Bronchial epithelial cell (primary cell): Measurements from ENCODE around the gene GOT1. TPM values are rescaled to one million over a fixed set of nuclear protein-coding genes. Genes with fewer than 3 reads are reported as not detected.

ENCODE experiments used
- DNase-seq: peaks from one replicate; pipeline ENCODE4 v3.0.0-alpha.2; 2010; ENCODE audit warnings: low read depth
- FAIRE-seq: peaks from 2 replicates; lab custom pipeline; 2011; peaks lifted over from hg19 to GRCh38; lab: Jason Lieb, UNC
- H3K27me3 ChIP-seq: 2 replicates; pipeline ENCODE4 v1.5.1; 2011; ENCODE audit warnings: low read length; ENCODE audit not compliant: control insufficient read depth, insufficient read depth
- H3K36me3 ChIP-seq: 2 replicates; pipeline ENCODE4 v1.5.1; 2011; ENCODE audit warnings: low read length; ENCODE audit not compliant: control insufficient read depth, insufficient read depth
- H3K4me3 ChIP-seq: 2 replicates; pipeline ENCODE4 v1.5.1; 2011; ENCODE audit warnings: mild to moderate bottlenecking, low read depth, low read length, control low read depth
- CTCF ChIP-seq: IDR thresholded peaks from 2 replicates; pipeline ENCODE4 v1.5.1; 2011; ENCODE audit warnings: mild to moderate bottlenecking, moderate library complexity, low read length, control low read depth, inconsistent platforms; ENCODE audit not compliant: insufficient read depth, severe bottlenecking
- total RNA-seq: library from RNA; depleted of rRNA; stranded (reverse); fragments of >200 nt; gene quantifications from 2 replicates; pipeline ENCODE4 v1.2.1, GENCODE V29; 2014

The GOT1 gene
- total RNA-seq, 1 donor from 2014 or later = 67.9 TPM

GRCh38 chr10:99394256-99394655 lies 36.2 kb downstream of the GOT1 start:
- H3K4me3 ChIP-seq = no peak overlapping the region
- peaks cover 4% of the 10 kb centered on the region for H3K27me3 ChIP-seq
- H3K36me3 ChIP-seq = peaks cover 2% of the 10 kb centered on the region
- no peak for FAIRE-seq
- peak; percentile 88 for DNase-seq
- no peak for TF ChIP-seq CTCF

- TF ChIP-seq CTCF = no peak
- DNase-seq = no peak
- no peak for FAIRE-seq
- Histone ChIP-seq H3K4me3 (no peak overlapping the region), H3K27me3 (peaks cover 4% of the 10 kb centered on the region), H3K36me3 (peaks cover under 1% of the 10 kb centered on the region)
Measured at GRCh38 chr10:99393683-99394082, 36.7 kb downstream of the GOT1 start.

- no peak for TF ChIP-seq CTCF
- Histone ChIP-seq H3K4me3 (no peak overlapping the region), H3K27me3 (peaks cover 4% of the 10 kb centered on the region), H3K36me3 (no peaks in the 10 kb centered on the region)
- DNase-seq (peak; percentile 39), FAIRE-seq (no peak)
Measured at GRCh38 chr10:99393036-99393435, 37.4 kb downstream of the GOT1 start.

GRCh38 chr10:99391346-99391745 lies 39.1 kb downstream of the GOT1 start:
- H3K4me3 ChIP-seq = no peak overlapping the region
- FAIRE-seq (no peak), DNase-seq (no peak)
- peaks cover 4% of the 10 kb centered on the region for H3K27me3 ChIP-seq
- no peak for TF ChIP-seq CTCF
- H3K36me3 ChIP-seq = no peaks in the 10 kb centered on the region

GRCh38 chr10:99389729-99390480 lies 40.5 kb downstream of the GOT1 start:
- no peak for TF ChIP-seq CTCF
- H3K4me3 ChIP-seq = no peak overlapping the region
- H3K36me3 ChIP-seq = no peaks in the 10 kb centered on the region
- DNase-seq (no peak), FAIRE-seq (no peak)
- peaks cover 4% of the 10 kb centered on the region for H3K27me3 ChIP-seq

- FAIRE-seq (no peak), DNase-seq (no peak)
- no peak overlapping the region for H3K4me3 ChIP-seq
- no peak for TF ChIP-seq CTCF
- no peaks in the 10 kb centered on the region for H3K36me3 ChIP-seq
- peaks cover 4% of the 10 kb centered on the region for H3K27me3 ChIP-seq
Measured at GRCh38 chr10:99387541-99387940, 42.9 kb downstream of the GOT1 start.
